ENCODE measurements around the gene CEP78.
A peak's percentile ranks its signal among the peaks of the same experiment; 100 is the strongest.

The CEP78 gene

GRCh38 chr9:78286946-78287388, 51.1 kb downstream of the CEP78 start:
- DNase-seq (ENCODE audit: low read depth): no peak

- DNase-seq (ENCODE audit: low read depth): no peak
Observed at GRCh38 chr9:78288214-78288892, 52.5 kb downstream of the CEP78 start.

- no peak for DNase-seq (ENCODE audit: low read depth)
Observed at GRCh38 chr9:78289474-78289873, 53.6 kb downstream of the CEP78 start.

- DNase-seq (ENCODE audit: low read depth): no peak
Observed at GRCh38 chr9:78291240-78291925, 55.5 kb downstream of the CEP78 start.

GRCh38 chr9:78292026-78292425, 56.2 kb downstream of the CEP78 start:
- no peak for DNase-seq (ENCODE audit: low read depth)

- no peak for DNase-seq (ENCODE audit: low read depth)
Observed at GRCh38 chr9:78292716-78293497, 57.0 kb downstream of the CEP78 start.

GRCh38 chr9:78294290-78295176, 58.7 kb downstream of the CEP78 start:
- no peak for DNase-seq (ENCODE audit: low read depth)

- no peak for DNase-seq (ENCODE audit: low read depth)
Observed at GRCh38 chr9:78295177-78295575, 59.3 kb downstream of the CEP78 start.

- DNase-seq (ENCODE audit: low read depth): no peak
Observed at GRCh38 chr9:78295731-78296130, 59.9 kb downstream of the CEP78 start.

- DNase-seq (ENCODE audit: low read depth): no peak
Observed at GRCh38 chr9:78296201-78296892, 60.5 kb downstream of the CEP78 start.

GRCh38 chr9:78296893-78297671, 61.2 kb downstream of the CEP78 start, which contains the start of gene PSAT1:
Gene PSAT1 (plus strand): TSS chr9:78297125. CDS start chr9:78297211, 86 bp downstream.
- peak; percentile 88 for DNase-seq (ENCODE audit: low read depth)

GRCh38 chr9:78297672-78297961, 61.7 kb downstream of the CEP78 start:
- DNase-seq (ENCODE audit: low read depth): no peak

- DNase-seq (ENCODE audit: low read depth): no peak
Observed at GRCh38 chr9:78298046-78298765, 62.3 kb downstream of the CEP78 start.

- DNase-seq (ENCODE audit: low read depth): no peak
Observed at GRCh38 chr9:78300209-78300608, 64.3 kb downstream of the CEP78 start.

GRCh38 chr9:78301466-78301865, 65.6 kb downstream of the CEP78 start:
- no peak for DNase-seq (ENCODE audit: low read depth)

GRCh38 chr9:78303377-78304062, 67.6 kb downstream of the CEP78 start:
- no peak for DNase-seq (ENCODE audit: low read depth)

GRCh38 chr9:78304357-78304756, 68.5 kb downstream of the CEP78 start:
- no peak for DNase-seq (ENCODE audit: low read depth)

- DNase-seq (ENCODE audit: low read depth): no peak
Observed at GRCh38 chr9:78306222-78307076, 70.6 kb downstream of the CEP78 start.
